Activated naive CD8-positive, alpha-beta T cell (primary cell): ENCODE measurements around the gene YIPF1.
"Not testable (repeated sequence)": the region's sequence is repeated elsewhere in the genome, so short reads cannot be mapped to it uniquely, and the experiment has no call there.

Experiments used
- H3K27ac Mint-ChIP-seq: one replicate; pipeline ENCODE4 v1.8.0; 2021; ENCODE audit warnings: mixed read lengths
- H3K27me3 Mint-ChIP-seq: one replicate; pipeline ENCODE4 v1.8.0; 2021; ENCODE audit warnings: mixed read lengths
- H3K36me3 Mint-ChIP-seq: one replicate; pipeline ENCODE4 v1.8.0; 2021; ENCODE audit warnings: mixed read lengths
- H3K4me1 Mint-ChIP-seq: one replicate; pipeline ENCODE4 v1.8.0; 2021; ENCODE audit warnings: low read depth, mixed read lengths
- H3K4me3 Mint-ChIP-seq: one replicate; pipeline ENCODE4 v1.8.0; 2021; ENCODE audit warnings: mild to moderate bottlenecking, mixed read lengths
- H3K9me3 Mint-ChIP-seq: one replicate; pipeline ENCODE4 v1.8.0; 2021; ENCODE audit warnings: low read depth, mixed read lengths

The YIPF1 gene

DNA sequence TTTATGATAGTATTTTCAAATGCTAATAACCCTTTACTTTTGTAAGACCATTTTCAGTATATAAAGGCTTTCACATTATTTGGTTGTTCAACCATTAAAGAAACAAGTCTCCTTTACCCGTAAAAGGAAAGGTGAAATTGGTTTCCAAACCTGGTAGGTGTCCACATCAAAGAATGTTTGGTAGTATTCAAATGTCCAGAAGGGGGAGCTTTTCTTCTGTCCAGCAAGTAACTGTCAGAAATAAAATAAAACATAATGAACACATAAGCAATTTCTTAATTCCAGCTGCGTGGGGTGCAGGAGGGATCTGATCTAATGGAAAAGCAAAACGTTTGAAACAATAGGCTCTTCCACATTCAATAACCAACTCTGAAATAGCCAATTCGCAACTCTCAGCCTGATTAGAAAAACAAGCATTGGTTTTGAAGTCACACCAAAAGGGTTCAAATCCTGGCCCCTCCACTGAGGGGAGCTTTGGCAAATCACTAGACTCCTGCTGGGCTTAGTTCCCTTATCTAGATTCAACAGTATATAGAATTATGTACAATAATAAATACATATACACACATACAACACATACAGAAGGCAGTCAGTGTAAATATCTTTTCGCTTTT, 11.0 kb downstream of the YIPF1 start:
- no peaks in the 10 kb centered on the region for H3K27me3 Mint-ChIP-seq
- H3K36me3 Mint-ChIP-seq: peaks cover 18% of the 10 kb centered on the region
- no peak overlapping the region for H3K27ac Mint-ChIP-seq
- peaks cover 5% of the 10 kb centered on the region for H3K9me3 Mint-ChIP-seq
- peaks cover 10% of the 10 kb centered on the region for H3K4me1 Mint-ChIP-seq
- H3K4me3 Mint-ChIP-seq: no peak overlapping the region

DNA sequence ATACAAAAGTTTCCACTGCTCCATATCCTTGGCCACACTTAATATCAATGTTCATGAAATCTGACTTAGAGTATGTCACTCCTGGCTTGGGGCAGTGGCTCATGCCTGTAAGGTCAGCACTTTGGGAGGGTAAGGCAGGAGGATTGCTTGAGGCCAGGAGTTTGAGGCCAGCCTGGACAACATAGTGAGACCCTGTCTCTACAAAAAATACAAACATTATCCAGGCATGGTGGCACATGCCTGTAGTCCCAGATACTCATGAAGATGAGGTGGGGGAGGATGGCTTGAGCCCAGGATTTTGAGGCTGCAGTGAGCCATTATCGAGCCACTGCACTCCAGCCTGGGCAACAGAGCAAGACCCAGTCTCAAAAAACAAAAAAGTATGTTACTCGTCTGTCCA, 14.4 kb downstream of the YIPF1 start:
- H3K27me3 Mint-ChIP-seq, H3K9me3 Mint-ChIP-seq, H3K4me3 Mint-ChIP-seq, H3K4me1 Mint-ChIP-seq, H3K36me3 Mint-ChIP-seq, H3K27ac Mint-ChIP-seq: not testable (repeated sequence)

DNA sequence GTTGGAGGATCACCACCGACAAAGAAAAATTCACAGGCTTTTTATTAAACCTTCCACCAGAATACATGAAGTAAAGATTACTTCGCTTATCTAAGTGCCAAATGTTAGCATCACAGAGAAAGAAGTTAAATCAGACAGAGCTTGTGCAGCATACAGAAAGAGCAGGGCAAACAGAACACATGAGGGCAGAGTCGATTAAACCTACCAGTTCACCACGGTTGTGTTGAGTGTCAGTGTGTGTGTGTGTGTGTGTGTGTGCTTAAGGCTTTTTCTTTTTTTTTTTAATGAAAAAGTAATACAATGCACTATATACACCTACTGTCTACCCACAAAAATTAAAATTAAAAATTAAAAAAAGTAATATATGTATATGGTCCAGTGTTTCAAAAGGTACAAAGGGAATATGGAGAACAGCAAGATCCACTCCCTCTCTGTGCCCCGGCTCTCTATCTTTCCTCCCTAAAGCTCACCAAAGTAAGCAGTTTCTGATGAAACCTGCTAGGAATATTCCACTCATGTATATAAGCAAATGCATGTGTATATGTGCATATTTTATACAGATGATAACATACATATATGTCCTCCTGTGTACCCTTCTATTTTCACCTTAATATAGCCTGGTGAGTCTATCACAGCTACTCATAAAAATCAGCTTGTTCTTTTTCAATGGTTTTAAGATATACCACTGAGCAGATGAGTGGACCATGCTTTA, 17.7 kb downstream of the YIPF1 start:
- H3K4me1 Mint-ChIP-seq: no peaks in the 10 kb centered on the region
- no peak overlapping the region for H3K4me3 Mint-ChIP-seq
- H3K27me3 Mint-ChIP-seq: no peaks in the 10 kb centered on the region
- no peak overlapping the region for H3K27ac Mint-ChIP-seq
- H3K36me3 Mint-ChIP-seq: peaks cover 6% of the 10 kb centered on the region
- H3K9me3 Mint-ChIP-seq: no peaks in the 10 kb centered on the region

GRCh38 chr1:53871221-53871620, 18.4 kb downstream of the YIPF1 start:
- Mint-ChIP-seq H3K4me1 (no peaks in the 10 kb centered on the region), H3K27me3 (no peaks in the 10 kb centered on the region), H3K27ac (no peak overlapping the region), H3K9me3 (no peaks in the 10 kb centered on the region), H3K4me3 (no peak overlapping the region), H3K36me3 (peaks cover 6% of the 10 kb centered on the region)

GRCh38 chr1:53869454-53870117, 20.0 kb downstream of the YIPF1 start:
- no peaks in the 10 kb centered on the region for H3K27me3 Mint-ChIP-seq
- H3K4me3 Mint-ChIP-seq: no peak overlapping the region
- no peaks in the 10 kb centered on the region for H3K4me1 Mint-ChIP-seq
- no peak overlapping the region for H3K27ac Mint-ChIP-seq
- peaks cover 3% of the 10 kb centered on the region for H3K36me3 Mint-ChIP-seq
- no peaks in the 10 kb centered on the region for H3K9me3 Mint-ChIP-seq

DNA sequence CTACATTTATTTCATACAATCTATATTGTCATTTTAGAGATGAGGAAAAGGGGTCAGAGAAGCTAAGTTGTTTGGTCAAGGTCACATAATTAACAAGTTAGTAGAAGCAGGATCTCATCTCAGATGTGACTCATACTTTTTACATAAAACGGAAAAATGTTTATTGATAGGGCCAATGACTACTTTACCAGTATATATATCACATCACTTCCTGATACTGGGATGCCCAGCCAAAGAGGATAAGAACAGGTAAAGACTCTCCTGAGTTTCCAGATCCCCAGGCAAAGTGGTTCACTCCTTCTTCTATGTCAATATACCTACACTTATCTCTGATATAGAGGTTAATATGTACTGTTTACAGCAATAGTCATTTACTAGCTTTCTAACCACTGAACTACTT, 21.0 kb downstream of the YIPF1 start:
- Mint-ChIP-seq H3K4me1 (no peaks in the 10 kb centered on the region), H3K9me3 (no peaks in the 10 kb centered on the region), H3K27ac (no peak overlapping the region), H3K27me3 (no peaks in the 10 kb centered on the region), H3K4me3 (no peak overlapping the region), H3K36me3 (peaks cover 3% of the 10 kb centered on the region)

DNA sequence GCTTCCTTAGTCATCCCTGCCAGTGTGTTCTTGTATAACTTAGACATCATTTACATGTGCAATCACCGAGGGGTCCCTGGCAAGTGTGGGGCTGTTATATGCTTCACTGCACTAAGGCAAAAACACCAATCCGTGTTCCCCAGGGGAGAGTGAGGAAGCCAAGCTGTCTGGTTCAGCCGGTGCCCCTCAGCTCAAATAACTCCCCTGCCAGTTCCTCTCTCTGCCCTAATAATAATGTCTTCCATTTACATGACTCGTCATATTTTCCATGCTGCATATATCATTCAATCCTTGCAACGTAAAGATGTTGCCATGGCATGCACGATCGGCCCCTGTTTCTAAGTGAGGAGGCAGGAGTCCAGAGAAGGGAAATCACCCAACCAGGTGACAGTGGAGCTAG, 27.1 kb downstream of the YIPF1 start:
- Mint-ChIP-seq H3K4me3 (no peak overlapping the region), H3K4me1 (peaks cover 1% of the 10 kb centered on the region), H3K27me3 (no peaks in the 10 kb centered on the region), H3K36me3 (no peaks in the 10 kb centered on the region), H3K27ac (no peak overlapping the region), H3K9me3 (no peaks in the 10 kb centered on the region)

DNA sequence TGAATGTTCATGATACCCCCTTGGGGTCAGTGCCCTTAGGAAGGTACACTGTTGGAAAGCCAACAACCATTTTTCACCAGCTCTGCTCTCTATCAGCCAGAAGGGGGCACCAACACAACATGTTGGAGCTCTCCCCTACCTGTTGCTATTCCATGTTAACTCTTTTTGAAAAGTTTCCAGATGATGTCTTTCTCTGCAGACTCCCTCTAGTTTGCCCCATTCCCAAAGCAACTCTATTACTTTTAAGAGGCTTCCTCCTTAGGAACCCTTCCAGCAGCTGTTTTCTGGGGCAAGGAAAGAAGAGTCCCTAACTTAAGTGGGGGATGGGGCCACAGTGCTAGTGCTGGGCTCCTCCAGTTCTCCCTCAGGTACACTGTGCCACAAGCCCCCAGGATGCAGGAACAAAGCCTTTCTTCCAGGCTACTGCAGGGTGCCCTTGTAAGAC, 28.6 kb downstream of the YIPF1 start:
- Mint-ChIP-seq H3K4me1 (peaks cover 1% of the 10 kb centered on the region), H3K9me3 (no peaks in the 10 kb centered on the region), H3K27ac (no peak overlapping the region), H3K36me3 (peaks cover 2% of the 10 kb centered on the region), H3K27me3 (no peaks in the 10 kb centered on the region), H3K4me3 (no peak overlapping the region)

- Mint-ChIP-seq H3K27ac (no peak overlapping the region), H3K36me3 (peaks cover 11% of the 10 kb centered on the region), H3K4me1 (no peaks in the 10 kb centered on the region), H3K9me3 (no peaks in the 10 kb centered on the region), H3K27me3 (no peaks in the 10 kb centered on the region), H3K4me3 (no peak overlapping the region)
These were observed 37.9 kb downstream of the YIPF1 start for GRCh38 chr1:53851571-53852285.

DNA sequence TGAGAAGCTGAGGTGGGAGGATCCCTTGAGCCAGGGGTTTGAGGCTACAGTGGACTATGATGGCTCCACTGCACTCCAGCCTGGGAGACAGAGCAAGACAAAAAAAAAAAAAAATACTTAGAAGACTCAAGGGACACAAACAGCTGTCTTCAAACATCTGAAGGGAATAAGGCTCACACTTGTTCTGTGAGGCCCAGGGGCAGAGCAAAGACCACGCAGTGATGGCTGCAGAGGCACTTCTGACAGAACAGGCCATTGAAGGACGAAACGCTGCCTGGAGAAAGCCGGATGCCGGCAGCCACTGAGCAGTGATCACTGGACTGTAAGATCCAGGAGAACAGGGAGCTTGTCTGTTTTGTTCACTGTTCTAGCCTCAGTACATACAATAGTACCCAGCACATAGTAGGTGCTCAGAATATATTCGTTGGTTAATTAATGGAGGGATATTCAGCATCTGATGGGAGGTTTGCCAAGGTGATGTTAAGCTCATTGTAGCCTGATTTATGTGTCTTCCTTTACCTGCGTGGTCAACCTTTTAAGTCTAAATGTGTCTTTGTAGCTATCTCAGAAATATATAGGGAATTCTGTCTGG, 39.4 kb downstream of the YIPF1 start:
- no peaks in the 10 kb centered on the region for H3K27me3 Mint-ChIP-seq
- H3K4me1 Mint-ChIP-seq: no peaks in the 10 kb centered on the region
- H3K36me3 Mint-ChIP-seq: peaks cover 7% of the 10 kb centered on the region
- H3K27ac Mint-ChIP-seq: no peak overlapping the region
- no peak overlapping the region for H3K4me3 Mint-ChIP-seq
- no peaks in the 10 kb centered on the region for H3K9me3 Mint-ChIP-seq

DNA sequence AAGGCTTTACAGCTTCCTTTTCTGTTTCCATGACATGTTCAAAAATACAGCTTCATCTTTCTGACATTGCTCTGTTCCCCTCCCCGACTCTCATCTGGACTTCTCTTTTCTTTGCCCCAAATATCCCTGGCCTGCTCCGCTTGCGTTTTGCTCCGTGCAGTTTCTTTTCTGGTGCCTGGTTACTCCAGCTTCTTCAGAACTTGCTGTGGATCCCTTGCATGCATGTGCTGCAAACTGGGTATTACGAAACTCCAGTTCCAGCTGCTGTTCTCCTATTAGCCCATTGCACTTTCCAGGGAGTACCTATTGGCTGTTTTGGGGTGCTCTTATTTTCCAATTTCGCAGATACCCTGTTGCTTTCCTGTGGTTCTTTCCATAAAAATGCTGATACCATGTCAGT, 41.6 kb downstream of the YIPF1 start:
- Mint-ChIP-seq H3K4me3 (no peak overlapping the region), H3K9me3 (no peaks in the 10 kb centered on the region), H3K4me1 (no peaks in the 10 kb centered on the region), H3K27me3 (no peaks in the 10 kb centered on the region), H3K27ac (no peak overlapping the region), H3K36me3 (peaks cover 2% of the 10 kb centered on the region)

GRCh38 chr1:53842347-53842746, 47.2 kb downstream of the YIPF1 start:
- Mint-ChIP-seq H3K27me3 (no peaks in the 10 kb centered on the region), H3K27ac (no peak overlapping the region), H3K9me3 (no peaks in the 10 kb centered on the region), H3K36me3 (no peaks in the 10 kb centered on the region), H3K4me1 (peaks cover 5% of the 10 kb centered on the region), H3K4me3 (no peak overlapping the region)

DNA sequence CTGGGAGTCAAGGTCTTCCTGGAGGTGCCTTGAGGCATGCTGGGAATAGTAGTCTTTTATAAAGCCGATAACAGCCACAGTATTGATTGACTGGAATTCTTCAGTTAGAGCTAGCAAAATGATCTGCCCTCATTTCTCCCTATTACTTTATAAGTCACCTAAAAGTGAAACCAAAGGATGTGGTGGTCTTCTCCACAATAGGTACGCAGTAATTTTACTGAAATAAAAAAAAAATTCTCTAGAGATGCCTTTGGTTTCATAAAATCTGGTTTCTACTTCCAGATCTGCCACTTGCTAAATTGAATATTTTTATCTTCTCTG, 51.0 kb downstream of the YIPF1 start:
- H3K27me3 Mint-ChIP-seq: no peaks in the 10 kb centered on the region
- H3K4me3 Mint-ChIP-seq: peak overlapping the region; percentile 96
- H3K36me3 Mint-ChIP-seq: peaks cover 4% of the 10 kb centered on the region
- H3K9me3 Mint-ChIP-seq: no peaks in the 10 kb centered on the region
- H3K4me1 Mint-ChIP-seq: peaks cover 26% of the 10 kb centered on the region
- peak overlapping the region; percentile 98 for H3K27ac Mint-ChIP-seq

DNA sequence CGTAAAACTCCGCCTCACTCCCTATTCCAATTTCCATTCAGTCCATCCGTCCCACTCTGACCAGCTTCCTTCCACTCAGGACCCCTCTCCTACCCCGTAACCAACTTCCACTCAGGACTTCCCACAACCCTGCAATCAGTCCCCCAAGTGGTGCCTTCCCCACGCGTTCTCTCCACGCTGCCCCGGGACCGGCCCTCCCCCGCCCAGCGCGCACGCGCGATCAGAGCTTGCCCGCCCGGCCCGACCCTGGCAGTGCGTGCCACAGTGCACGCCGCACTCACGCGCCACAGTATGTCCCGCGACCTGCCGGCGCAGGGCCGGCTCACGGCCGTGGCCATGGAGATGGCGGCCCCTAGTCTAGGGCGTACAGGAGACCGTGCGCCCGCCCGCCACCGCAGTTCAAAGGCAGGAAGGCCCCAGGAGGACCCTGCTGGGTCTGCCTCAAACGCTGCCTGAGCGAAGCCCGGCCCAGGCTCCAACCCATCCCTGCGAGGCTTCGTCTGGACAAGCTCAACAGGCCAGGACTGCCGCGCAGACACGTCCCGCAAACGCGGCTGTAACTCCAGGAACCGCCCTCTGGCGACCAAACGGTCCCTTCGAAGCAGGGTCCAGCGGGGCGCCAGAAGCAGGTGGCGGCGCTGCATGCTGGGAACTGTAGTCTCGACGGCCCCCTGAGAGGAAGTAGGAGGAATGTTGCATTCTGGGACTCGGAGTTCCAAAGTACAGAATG, 51.5 kb downstream of the YIPF1 start, which contains the start of gene NDC1:
Gene NDC1 (minus strand): TSS at position 373 of the 730 bp plus-strand sequence. CDS start 35 bp downstream, at position 338.
- no peaks in the 10 kb centered on the region for H3K27me3 Mint-ChIP-seq

More for the DNA sequence above, 51.5 kb downstream of the YIPF1 start, which contains the start of gene NDC1:
- Mint-ChIP-seq H3K4me3 (peak within 1 kb of the TSS; percentile 96), H3K36me3 (peaks cover 4% of the 10 kb centered on the region), H3K4me1 (peaks cover 26% of the 10 kb centered on the region), H3K9me3 (no peaks in the 10 kb centered on the region), H3K27ac (peak within 1 kb of the TSS; percentile 98)
